Kidney (tissue), 14 donors: ENCODE measurements around the gene MEGF9. TPM values are rescaled to one million over a fixed set of nuclear protein-coding genes. Genes with fewer than 3 reads are reported as not detected.

Source experiments
- DNase-seq, 5 donors: peaks; one replicate each; pipeline ENCODE4 v3.0.0-alpha.2; 2013 to 2020
- FAIRE-seq: peaks from 2 replicates; lab custom pipeline; 2012; peaks lifted over from hg19 to GRCh38; lab: Jason Lieb, UNC
- H3K27ac ChIP-seq, 2 donors: one replicate each; pipeline ENCODE4 v1.7.0; 2013; ENCODE audit warnings: low read depth in 2 of 2, low read length in 2 of 2, inconsistent platforms in 1 of 2
- H3K27me3 ChIP-seq: one replicate; pipeline ENCODE4 v1.7.1; 2013; ENCODE audit warnings: low read length, inconsistent platforms; ENCODE audit not compliant: control insufficient read depth, insufficient read depth
- H3K36me3 ChIP-seq, 3 donors: one replicate each; pipeline versions ENCODE4 v1.7.0 to v1.7.1; 2013; ENCODE audit warnings: low read length in 3 of 3, control low read depth in 1 of 3, inconsistent platforms in 1 of 3; ENCODE audit not compliant: insufficient read depth in 3 of 3, control insufficient read depth in 2 of 3
- H3K4me1 ChIP-seq, 3 donors: one replicate each; pipeline versions ENCODE4 v1.7.0 to v1.7.1; 2013; ENCODE audit warnings: low read length in 3 of 3, inconsistent platforms in 1 of 3, low read depth in 1 of 3; ENCODE audit not compliant: control insufficient read depth in 2 of 3, insufficient read depth in 2 of 3
- H3K4me3 ChIP-seq, 3 donors: one replicate each; pipeline versions ENCODE4 v1.7.0 to v1.8.1; 2013; ENCODE audit warnings: low read length in 3 of 3, control low read depth in 1 of 3, inconsistent platforms in 1 of 3
- H3K9ac ChIP-seq, 3 donors: one replicate each; pipeline versions ENCODE4 v1.7.0 to v1.7.1; 2013; ENCODE audit warnings: low read length in 3 of 3, control low read depth in 1 of 3, inconsistent platforms in 1 of 3
- H3K9me3 ChIP-seq, 3 donors: one replicate each; pipeline versions ENCODE4 v1.7.0 to v1.7.1; 2013; ENCODE audit warnings: low read length in 3 of 3, control low read depth in 1 of 3, inconsistent platforms in 1 of 3; ENCODE audit not compliant: control insufficient read depth in 2 of 3, insufficient read depth in 1 of 3
- CTCF ChIP-seq: IDR thresholded peaks from 3 replicates; pipeline ENCODE4 v1.5.1; 2012; ENCODE audit warnings: mild to moderate bottlenecking, moderate library complexity, borderline replicate concordance; ENCODE audit not compliant: insufficient read depth; ENCODE audit errors: extremely low read depth
- intact Hi-C: fragments of 100-400 bp; cut with DNase I; formaldehyde crosslinking; loops from one replicate; pipeline ENCODE4 v1.11.1; 2022
- polyA plus RNA-seq: library from polyadenylated mRNA; stranded (reverse); fragments of 350-450 nt; fragmentation: Illumina TruSeq; extraction: RNeasy Lipid Tissue Mini Kit (QIAGEN cat#74804); gene quantifications from one replicate; pipeline ENCODE4 v1.2.3, GENCODE V29; 2014; ENCODE audit warnings: low read depth, low replicate concordance; ENCODE audit not compliant: insufficient read depth
- total RNA-seq: library from RNA; stranded (reverse); fragmentation: NEBNext Ultra II Directional; extraction: Animal tissue kit (Norgen Biotek cat#: 25700); gene quantifications from one replicate; pipeline ENCODE4 v1.2.1, GENCODE V29; 2021
- donor health status: control.
- donor health status: control.
- donor health status: control.
- donor health status: control.
- donor health status: control.
- donor health status: DM: yes; HTN: yes; CAD: no.
- donor health status: Normal renal cell carcinoma (clear cell type).

Gene MEGF9
- total and polyA plus RNA-seq, 2 donors from 2014 or later, result 12.4 to 20.4 TPM

GRCh38 chr9:120725907-120726306 is 11.6 kb upstream of the MEGF9 start:
- H3K9me3 ChIP-seq, result no peaks in the 10 kb centered on the region
- H3K27me3 ChIP-seq, result no peaks in the 10 kb centered on the region
- FAIRE-seq, result no peak
- no peak for DNase-seq
- H3K27ac ChIP-seq, result no peak overlapping the region
- H3K9ac ChIP-seq, result no peak overlapping the region
- H3K36me3 ChIP-seq, result no peaks in the 10 kb centered on the region
- H3K4me3 ChIP-seq, result no peak overlapping the region
- intact Hi-C loops, result no loop called here
- H3K4me1 ChIP-seq, result peaks cover 0 to 4% (median under 1%) of the 10 kb centered on the region in 3 donors
- no peak for TF ChIP-seq CTCF

GRCh38 chr9:120724757-120725400 is 10.6 kb upstream of the MEGF9 start:
- no peak overlapping the region for H3K4me3 ChIP-seq
- no peaks in the 10 kb centered on the region for H3K9me3 ChIP-seq
- H3K4me1 ChIP-seq, result peaks cover 0 to 3% (median 0%) of the 10 kb centered on the region in 3 donors
- no peak overlapping the region for H3K9ac ChIP-seq
- DNase-seq, result no peak
- no peaks in the 10 kb centered on the region for H3K27me3 ChIP-seq
- no peaks in the 10 kb centered on the region for H3K36me3 ChIP-seq
- TF ChIP-seq CTCF, result no peak
- no peak for FAIRE-seq
- H3K27ac ChIP-seq, result no peak overlapping the region
- intact Hi-C loops, result no loop called here

GRCh38 chr9:120723565-120723964 is 9.3 kb upstream of the MEGF9 start:
- FAIRE-seq, result no peak
- intact Hi-C loops, result no loop called here

More at GRCh38 chr9:120723565-120723964, 9.3 kb upstream of the MEGF9 start:
- Histone ChIP-seq H3K27me3 (no peaks in the 10 kb centered on the region), H3K27ac (no peak overlapping the region), H3K4me1 (no peaks in the 10 kb centered on the region), H3K9me3 (no peaks in the 10 kb centered on the region), H3K36me3 (no peaks in the 10 kb centered on the region), H3K9ac (no peak overlapping the region), H3K4me3 (no peak overlapping the region)
- no peak for TF ChIP-seq CTCF
- DNase-seq, result no peak
